NCI-H2107 treated with DMSO at 0.1 percent for 48 hours (cell line): ENCODE data around the gene TRAF1.

Source experiments
- DNase-seq: peaks from one replicate; lab custom pipeline; 2025; ENCODE audit not compliant: unreplicated experiment; lab: John Stamatoyannopoulos, UW

The TRAF1 gene

DNA sequence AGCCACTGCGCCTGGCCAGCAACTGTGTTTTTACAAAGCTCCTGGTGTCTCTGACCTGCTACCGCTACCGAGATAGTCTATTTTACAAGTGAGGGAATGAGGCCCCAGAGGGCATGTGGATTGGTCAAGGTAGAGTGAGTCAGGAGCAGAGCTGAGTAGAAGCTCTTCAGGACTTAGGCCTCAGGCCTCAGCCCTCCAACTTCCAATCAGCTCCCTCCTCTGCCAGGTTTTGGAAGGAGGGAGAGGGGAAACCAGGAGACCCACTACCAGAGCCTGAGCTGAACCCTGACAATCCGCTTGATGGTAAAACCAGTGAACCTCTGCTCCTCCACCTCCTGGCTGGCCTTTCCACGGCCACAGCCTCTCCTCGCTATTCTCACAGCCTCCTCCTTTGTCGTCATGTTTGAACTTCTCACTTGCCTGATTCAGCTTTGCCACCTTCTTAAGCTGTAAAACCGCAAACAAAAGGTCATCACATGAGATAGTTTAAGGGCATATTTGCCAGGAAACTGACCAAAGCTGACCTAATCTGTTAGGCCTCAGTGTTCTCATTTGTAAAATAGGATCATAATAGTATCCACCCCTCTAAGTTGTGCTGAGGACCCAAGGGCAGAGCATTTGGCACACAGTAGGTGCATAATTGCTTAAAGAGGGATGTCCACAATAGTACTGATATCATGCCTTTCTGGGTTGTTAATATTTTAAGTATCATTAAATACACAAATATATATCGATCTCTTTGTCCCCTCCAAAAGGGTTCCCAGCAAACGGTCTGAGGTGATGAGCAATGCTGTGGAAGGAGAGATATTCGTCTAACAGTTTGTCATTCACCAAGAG lies 1.7 kb downstream of the TRAF1 start:
- DNase-seq, result no peak

- DNase-seq, result no peak
These were observed 2.8 kb downstream of the TRAF1 start for GRCh38 chr9:120923620-120924328.

DNA sequence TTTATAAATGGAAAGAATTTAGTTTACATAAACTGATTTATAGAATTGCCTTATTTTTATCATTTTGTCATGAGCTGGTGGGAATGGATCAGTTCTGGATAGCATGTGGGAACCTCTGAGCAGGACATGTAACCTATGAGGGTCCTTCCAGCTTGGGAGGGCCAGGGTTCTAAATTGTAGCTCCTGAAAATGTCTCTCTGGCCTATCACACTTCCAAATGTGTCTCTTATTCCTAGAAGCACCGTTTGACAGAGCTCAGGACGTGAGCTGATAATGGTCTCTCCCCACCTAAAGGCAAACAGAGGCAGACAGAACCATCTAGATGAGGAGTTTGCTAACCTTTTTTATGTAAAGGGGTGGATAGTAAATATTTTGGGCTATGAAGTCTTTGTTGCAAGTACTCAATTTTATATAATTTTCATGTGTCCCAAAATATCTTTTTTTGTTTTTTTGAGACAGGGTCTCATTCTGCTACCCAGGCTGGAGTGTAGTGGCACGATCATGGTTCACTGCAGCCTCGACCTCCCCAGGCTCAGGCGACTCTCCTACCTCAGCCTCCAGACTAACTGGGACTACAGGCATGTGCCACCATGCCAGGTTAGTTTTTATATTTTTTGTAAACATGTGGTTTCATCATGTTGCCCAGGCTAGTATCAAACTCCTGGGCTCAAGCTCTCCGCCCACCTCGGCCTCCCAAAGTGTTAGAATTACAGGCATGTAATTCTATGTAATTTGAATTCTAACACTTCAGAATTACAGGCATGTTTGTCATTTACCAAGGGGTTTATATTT lies 4.0 kb downstream of the TRAF1 start:
- DNase-seq, result no peak

DNA sequence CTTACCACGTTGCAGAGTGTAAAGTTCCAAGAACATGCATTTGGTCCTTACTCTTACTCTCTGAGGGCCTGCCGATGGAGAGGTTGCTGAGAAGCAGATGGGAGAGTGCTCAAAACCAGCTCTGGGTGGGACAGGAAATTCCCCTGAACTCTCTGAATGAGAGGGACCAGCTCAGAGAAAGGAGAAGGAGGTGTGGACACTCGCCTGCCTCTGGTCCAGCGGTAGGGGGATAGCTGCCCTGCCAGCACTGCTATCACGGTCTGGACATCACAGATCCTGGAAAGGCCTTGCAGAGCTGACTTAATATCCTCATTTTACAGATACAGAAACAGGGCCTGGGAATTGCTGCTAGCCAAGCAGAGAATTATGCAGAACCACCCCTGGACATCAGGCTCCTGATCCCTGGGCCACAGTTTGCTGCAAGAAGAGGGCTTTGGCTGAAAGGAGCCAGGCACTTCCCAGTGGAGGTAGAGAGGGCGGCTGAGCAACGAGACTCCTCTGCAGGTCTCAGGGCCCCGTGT lies 4.9 kb downstream of the TRAF1 start:
- no peak for DNase-seq

- DNase-seq, result no peak
These were observed 5.8 kb downstream of the TRAF1 start for GRCh38 chr9:120920806-120921178.

DNA sequence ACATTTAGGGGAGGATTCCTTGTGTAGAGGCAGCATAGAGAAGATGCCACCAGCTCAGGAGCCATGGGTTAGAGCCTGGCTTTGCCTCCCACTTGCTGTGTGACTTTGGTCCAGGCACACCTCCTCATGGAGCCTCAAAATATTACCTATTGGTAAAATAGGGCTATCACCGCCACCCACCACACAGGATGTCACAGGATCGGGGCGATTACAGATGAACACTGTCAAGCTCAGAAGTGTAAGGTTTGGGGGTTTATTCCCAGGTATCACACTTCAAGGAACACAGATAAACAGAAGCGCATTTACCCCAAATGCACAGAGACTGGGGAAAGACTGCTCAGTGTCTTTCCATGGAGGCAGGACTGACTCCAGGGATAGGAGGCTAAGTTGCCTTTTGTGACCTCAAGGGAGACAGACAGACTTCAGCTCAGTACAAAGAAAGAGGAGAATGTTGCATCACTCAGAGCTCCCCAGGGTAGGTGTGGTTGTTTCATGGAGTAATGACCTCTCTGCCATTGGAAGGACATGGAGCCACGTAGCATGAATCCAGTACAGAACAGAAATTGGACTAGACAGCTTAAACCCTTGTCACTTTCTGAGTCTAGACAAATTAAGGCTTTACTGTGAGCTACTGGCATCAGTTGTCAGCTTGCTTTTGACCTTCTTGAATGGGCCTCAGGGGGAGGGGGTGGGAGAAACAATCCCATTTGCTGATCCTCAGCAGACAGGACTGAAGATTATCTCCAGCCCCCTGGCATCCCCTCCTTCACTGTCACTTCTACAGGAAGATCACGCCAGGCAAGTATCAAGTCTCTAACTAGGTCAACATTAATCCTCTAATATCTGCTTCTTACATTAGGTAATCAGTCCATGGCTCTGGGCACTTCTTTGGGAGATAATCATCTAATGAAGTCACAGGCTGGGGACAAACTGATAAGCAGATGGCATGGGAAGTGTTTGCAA lies 6.5 kb downstream of the TRAF1 start:
- DNase-seq, result no peak

- DNase-seq, result no peak
These were observed 7.4 kb downstream of the TRAF1 start for GRCh38 chr9:120918931-120919842.

DNA sequence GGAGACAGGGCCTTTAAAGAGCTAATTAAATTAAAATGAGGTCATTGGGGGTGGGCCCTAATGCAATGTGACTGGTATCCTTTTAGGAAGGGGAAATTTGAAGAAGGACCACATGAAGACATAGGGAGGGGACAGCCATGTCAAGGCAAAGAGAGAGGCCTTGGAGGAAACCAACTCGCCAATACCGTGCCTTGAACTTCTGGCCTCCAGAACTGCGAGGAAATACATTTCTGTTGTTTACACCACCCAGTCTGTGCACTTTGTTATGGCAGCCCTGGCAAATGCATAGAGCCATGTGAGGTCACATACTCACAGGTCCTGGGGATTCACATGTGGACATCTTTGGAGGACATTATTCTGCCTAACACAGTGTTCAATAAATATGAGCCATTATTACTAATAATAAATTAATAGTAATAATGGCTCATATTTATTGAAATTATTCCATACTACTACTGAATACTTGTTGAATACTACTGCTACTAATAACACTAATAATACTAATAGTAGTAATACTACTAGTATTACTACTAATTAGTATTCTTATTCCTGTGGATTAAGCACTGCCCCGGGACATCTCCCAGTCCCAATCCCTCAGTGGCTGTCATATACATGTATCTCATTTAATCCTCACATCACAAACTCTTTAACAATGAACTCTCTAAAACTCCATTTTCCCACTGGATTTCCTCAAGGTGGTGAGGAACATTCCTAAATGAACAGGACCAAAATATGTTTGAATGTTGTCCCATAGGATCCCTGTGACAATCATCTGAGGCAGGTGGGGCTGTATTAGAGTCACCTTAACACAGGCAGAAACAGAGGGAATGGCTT lies 8.4 kb downstream of the TRAF1 start:
- no peak for DNase-seq

DNA sequence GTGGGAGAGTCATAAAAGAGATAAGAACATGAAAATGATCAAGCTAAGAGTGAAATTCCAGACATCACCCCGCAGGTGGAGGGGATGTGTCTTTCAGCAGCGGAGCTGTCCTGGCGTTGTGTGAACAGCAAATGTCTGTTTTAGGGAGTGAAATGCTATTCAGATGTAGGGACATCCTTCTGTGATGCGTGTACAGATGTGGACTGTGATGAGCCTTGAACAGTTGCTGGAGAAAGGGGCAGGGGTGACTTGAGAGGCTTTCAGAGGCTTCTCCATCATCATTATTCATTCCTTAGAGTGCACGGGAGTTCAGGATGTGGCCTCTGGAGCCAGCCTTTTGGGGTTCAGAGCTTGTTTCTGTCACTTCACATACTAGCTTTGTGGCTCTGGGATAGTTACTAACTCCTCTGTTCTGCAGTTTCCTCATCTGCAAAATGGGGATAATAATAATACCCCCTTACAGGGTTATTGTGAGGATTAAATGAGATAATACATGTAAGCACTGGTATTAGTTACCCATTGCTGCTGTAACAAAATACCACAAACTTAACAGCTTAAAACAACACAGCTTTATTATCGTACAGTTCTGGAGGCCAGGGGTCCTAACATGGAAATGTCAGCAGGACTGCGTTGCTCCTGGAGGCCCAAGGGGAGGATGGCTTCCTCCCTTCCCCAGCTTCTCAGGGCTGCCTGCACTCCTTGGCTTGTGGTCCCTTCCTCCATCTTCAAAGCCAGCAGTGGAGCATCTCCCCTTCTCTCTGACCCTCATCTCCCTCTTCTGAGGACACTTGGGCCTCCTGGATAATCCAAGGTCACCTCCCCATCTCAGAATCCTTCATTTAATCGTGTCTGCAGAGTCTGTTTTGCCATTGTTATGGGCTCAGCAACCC lies 9.4 kb downstream of the TRAF1 start:
- no peak for DNase-seq

- DNase-seq, result no peak
These were observed 10.0 kb downstream of the TRAF1 start for GRCh38 chr9:120916588-120916987.

DNA sequence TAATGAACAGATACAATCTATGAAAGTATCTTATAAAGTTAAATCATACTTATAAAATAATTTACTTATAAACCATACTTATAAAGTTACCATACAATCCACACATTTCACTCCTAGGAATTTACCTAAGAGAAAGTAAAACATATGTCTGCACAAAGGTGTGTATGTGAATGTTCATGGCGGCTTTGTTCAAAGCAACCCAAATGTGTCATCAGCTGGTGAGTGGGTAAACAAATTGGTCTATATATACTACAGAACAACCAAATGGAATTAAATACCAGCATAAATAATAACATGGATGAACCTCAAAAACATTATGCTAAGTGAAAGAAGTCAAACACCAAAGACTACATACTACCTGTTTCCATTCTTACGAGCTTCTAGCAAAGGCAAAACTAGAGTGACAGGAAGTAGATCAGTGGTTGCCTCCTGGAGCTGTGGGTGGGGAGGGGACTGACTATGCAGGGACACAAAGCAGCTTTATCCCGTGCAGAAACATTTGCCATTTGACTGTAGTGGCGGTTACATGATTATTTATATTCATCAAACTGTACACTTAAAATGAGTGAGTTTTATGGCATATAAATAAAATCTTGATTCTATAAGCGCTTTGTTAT lies 10.6 kb downstream of the TRAF1 start:
- DNase-seq, result no peak

GRCh38 chr9:120914953-120915352 lies 11.6 kb downstream of the TRAF1 start:
- no peak for DNase-seq

GRCh38 chr9:120914396-120914795 lies 12.2 kb downstream of the TRAF1 start:
- no peak for DNase-seq

- DNase-seq, result no peak
These were observed 12.8 kb downstream of the TRAF1 start for GRCh38 chr9:120913647-120914264.

DNA sequence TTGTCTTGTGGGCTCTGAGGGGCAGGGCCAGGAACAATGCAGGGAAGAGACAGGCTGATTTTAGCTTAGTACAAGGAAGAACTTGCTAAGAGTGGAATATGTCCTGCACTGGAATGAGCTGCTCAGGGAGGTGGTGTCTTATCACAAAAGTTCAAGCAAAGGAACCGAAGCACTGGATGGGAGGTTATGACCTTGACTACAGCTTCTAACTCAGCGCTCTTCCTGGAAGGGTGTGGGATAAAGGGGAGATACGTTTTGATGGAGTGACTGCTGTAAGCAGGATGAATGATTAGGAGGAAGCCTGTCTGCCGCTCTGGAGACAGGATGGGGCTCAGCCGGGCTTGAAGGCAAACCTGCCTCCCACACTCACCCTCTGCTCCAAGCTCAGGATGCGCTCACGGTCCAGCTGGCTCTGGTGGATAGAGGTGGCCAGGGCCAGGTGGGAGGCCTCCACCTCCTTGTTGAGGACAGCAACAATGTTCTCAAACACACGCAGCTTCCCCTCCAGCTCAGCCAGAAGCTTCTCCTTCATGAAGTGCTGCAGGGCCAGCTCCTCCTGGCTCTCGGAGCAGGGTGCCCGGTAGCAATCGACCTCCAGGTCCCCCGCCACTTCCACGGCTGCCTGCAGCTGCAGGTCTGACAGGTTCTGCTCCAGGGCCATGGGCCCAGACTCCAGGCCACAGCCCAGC lies 13.5 kb downstream of the TRAF1 start:
- no peak for DNase-seq

DNA sequence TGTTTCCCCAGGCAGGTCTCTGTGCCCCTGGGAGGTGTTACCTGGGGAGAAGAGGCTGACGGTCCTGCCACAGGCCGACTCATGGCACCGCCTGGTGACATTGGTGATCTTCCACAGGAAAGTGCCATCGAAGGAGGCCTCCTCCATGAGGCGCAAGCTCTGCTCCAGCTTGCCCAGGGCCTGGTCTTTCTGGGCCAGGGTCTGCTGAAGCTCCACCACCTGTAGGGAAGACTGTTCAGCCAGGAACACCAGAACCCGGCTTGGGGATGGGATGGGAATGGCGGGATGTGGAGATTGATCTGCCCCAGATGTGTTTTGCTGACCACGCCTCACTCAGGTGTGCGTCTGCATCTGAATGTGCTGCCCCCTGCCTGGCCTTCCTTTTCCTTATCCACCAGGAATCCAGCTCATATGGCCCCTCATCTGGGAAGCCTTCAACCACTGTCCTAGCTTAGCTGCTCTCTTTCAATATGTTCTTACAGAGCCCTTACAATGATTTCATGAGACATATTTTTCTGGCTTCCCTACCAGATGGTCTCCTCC lies 15.2 kb downstream of the TRAF1 start:
- DNase-seq, result no peak
